GM21367 (cell line): ENCODE results near the gene ADAMTS5.

Source experiments
- ATAC-seq: cut with Tn5 transposase; IDR thresholded peaks from one replicate; pipeline ENCODE4 v1.9.1; 2021; ENCODE audit not compliant: unreplicated experiment

ADAMTS5 gene

DNA sequence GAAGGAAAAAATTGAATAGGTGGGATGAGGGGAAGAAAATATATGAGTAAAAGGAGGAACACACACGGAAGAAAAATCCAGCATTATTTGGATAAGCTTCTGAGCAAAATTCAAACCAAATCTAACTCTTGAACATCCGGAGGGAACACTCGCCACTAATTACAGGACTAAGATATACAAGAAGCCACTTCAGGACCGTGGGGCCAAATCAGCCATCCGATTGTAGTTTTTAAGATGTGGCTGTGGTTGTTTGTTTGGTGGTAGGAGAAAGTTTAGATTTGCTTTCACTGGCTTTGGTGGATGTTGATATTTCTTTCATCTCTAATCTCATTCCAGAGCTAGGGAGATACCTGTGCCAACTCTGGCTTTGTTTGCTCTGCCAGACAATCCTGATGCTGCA, 78.0 kb downstream of the ADAMTS5 start:
- ATAC-seq = no peak

DNA sequence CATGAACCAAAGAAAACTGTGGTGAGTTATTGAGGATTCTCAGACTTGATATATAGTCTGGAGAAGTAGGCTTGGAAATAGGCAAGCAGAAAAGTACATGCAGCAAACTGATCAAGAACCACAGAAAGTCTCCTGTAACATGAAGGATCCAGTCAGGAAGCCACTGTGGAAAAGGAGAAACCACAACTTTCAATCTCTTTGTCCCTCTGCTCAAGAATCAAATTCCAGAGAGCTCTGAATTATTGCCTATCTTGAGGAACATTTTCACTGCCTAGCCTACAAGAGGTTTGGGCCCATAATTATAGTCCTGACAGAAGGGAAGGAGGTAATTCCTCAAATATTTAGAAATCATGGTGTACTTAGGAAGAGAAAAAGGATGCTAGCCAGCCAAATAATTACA, 78.6 kb downstream of the ADAMTS5 start:
- no peak for ATAC-seq

GRCh38 chr21:26887251-26887650, 79.6 kb downstream of the ADAMTS5 start:
- ATAC-seq = no peak

DNA sequence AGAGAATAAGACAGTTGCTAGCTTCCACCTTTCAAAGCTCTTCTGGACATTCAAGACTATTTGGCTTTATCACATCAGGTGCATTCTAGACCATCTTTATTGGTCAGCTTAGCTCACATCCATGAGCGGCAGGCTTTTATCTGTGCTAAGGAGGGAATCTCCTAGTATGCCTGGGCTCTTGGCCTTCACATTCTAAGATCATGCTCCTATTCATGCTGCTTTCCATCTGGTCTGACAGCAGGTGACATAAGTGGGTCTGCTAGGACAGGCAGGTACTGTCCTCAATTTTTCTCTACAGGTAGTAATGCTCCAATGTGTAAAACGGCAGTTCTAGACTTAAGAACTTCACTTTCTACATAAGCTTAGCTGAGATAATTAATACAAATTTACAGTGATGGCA, 82.5 kb downstream of the ADAMTS5 start:
- ATAC-seq = no peak

DNA sequence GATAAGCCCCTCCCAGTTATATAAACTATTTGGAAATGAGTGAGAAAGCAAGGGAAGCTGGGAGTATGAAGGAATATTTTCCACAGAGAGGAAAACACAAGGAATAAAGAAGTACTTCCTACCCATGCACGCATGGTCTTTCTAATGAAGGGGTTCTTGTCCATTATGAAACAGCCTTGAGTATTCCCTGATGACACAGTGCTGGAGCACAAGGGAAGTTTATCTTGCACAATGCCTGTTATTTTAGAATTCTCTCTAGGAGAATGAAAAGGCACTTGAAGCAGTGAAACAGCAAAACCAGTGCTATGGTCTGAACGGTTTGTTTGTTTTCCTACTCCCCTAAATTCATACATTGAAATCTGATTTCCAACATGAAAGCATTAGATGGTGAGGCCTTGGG, 83.1 kb downstream of the ADAMTS5 start:
- no peak for ATAC-seq

DNA sequence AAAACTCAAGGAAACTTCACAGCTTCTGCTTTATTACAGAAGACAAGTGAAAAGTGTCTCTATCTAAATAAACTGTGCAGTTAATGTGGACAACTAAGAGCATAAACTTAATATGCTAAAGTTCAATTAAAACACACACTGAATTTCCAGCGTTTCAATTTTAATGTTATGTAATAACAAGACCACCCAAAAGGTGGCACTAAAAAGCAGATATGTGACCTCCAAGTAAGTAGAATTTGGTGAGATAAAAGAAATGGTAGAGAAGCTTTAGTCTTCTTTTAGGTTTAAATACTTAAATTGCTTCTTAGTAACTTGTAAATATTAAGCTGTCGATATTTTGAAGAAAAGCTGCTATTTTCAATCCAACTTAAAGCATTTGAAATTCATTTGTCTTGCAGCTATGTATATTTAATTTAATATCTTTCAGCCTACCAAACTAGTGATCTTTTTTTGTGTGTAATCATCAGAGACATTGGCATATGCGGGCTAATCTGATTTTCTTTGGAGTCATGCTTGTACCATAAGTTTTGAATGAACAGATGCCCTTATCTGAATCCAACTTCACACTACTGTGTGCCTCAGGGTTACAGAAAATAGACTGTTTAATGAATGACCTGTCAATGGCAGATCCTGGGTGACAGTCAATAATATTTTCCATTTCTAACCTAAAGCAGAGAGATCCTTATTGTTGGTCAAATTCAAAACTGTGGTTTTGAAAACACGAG, 85.2 kb downstream of the ADAMTS5 start:
- no peak for ATAC-seq

DNA sequence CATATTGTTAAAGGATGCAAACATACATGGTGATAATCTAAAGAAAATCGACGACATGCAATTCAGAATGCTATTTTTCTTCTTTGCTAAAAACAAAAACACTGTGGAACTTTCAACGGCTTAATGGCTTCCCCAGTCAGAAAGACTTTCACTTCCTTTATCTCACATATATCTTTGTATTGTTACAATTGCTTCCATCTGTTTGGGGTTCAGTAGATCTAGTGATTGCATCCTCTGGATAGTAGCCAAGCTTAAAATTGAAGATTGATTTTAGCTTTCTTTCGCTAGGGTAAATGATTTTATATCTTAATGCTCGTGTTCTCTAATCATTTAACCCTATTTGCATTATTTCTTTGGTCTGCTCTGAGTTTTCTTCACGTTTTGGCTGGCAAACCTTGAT, 89.9 kb downstream of the ADAMTS5 start:
- no peak for ATAC-seq

DNA sequence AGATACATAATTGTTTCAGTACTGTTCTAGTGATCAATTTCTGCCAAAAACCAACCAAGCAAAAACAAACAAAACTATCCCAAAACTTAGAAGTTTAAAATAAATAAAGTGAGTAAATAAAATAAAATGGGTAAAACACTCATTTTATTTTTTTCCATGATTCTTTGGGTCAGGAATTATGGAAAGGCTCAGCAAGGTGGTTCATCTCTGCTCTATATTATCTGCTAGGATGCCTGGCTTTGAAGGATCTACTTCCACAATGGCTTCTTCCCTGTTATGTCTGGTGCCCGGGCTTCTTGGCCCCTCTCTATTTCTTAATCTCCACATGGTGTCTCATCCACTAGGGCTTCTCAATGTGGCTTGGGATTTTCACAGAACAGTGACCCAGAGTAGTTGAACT, 92.5 kb downstream of the ADAMTS5 start:
- ATAC-seq = no peak
